Psoas muscle (tissue), 8 donors: ENCODE data around the gene PATE4. TPM values are rescaled to one million over a fixed set of nuclear protein-coding genes. Genes with fewer than 3 reads are reported as not detected.
"Not testable (repeated sequence)": the region's sequence is repeated elsewhere in the genome, so short reads cannot be mapped to it uniquely, and the experiment has no call there.

Experiments used
- ATAC-seq, 4 donors: fragments of 200-7000 bp; cut with Tn5 transposase; one replicate each; pipeline ENCODE4 v1.9.1; 2020; ENCODE audit warnings: moderate library complexity in 3 of 4, mild to moderate bottlenecking in 2 of 4
- DNase-seq, 2 donors: peaks; one replicate each; pipeline ENCODE4 v3.0.0-alpha.2; 2020
- H3K27ac ChIP-seq: fragments of 200-600 bp; one replicate; pipeline ENCODE4 v1.8.0; 2022
- H3K27me3 ChIP-seq, 3 donors: fragments of 200-600 bp in 1 of 3; one replicate each; pipeline versions ENCODE4 v1.6.1 to v1.8.0; 2013 to 2022; ENCODE audit warnings: low read length in 2 of 3, mild to moderate bottlenecking in 2 of 3, moderate library complexity in 1 of 3; ENCODE audit not compliant: insufficient read depth in 3 of 3
- H3K36me3 ChIP-seq, 2 donors: fragments of 200-600 bp in 1 of 2; one replicate each; pipeline versions ENCODE4 v1.6.1 to v1.8.0; 2013 to 2022; ENCODE audit warnings: low read depth in 1 of 2, mild to moderate bottlenecking in 1 of 2, moderate library complexity in 1 of 2; ENCODE audit not compliant: insufficient read depth in 1 of 2
- H3K4me1 ChIP-seq: fragments of 200-600 bp; one replicate; pipeline ENCODE4 v1.8.0; 2022
- H3K4me3 ChIP-seq: fragments of 200-600 bp; one replicate; pipeline ENCODE4 v1.8.0; 2022; ENCODE audit warnings: mild to moderate bottlenecking
- H3K9me3 ChIP-seq: fragments of 200-600 bp; one replicate; pipeline ENCODE4 v1.8.0; 2022
- CTCF ChIP-seq: fragments of 200-600 bp; IDR thresholded peaks from one replicate; pipeline ENCODE4 v1.8.0; 2022; ENCODE audit warnings: antibody characterized with exemption
- WGBS, 3 donors: extraction: QIAGEN DNeasy Blood & Tissue Kit; methylation state at CpG; one replicate each; pipeline versions ENCODE4 v1.1.6 to v1.1.7; 2013; 5-methylcytosine and 5-hydroxymethylcytosine counted together
- intact Hi-C, 2 donors: fragments of 100-400 bp; cut with DNase I; formaldehyde crosslinking; loops; one replicate each; pipeline versions ENCODE4 v1.11.0 to v1.14.2; 2022
- polyA plus RNA-seq, 3 donors: library from polyadenylated mRNA; stranded (reverse); fragments of 200-250 nt; gene quantifications; one replicate each; pipeline ENCODE4 v1.2.3, GENCODE V29; 2013
- total RNA-seq, 4 donors: library from RNA; stranded (reverse); fragmentation: NEBNext Ultra II Directional in 2 of 4; extraction: Animal tissue kit (Norgen Biotek cat#: 25700) in 2 of 4; gene quantifications; one replicate each; pipeline versions ENCODE4 v1.2.1 to v1.2.4, GENCODE V29; 2021 to 2023
- donor health status: healthy with polysubstance abuse.
- donor health status: DM: no; HTN: no; CAD: no; lungs with moderate emphysema.
- donor health status: Bipolar disorder and iron deficiency.
- donor health status: healthy.
- donor health status: DM: yes; HTN: yes; CAD: no.
- donor health status: DM: no; HTN: no; CAD: no.
- donor health status: DM: no; HTN: no; CAD: no.
- donor health status: DM: yes; HTN: yes; CAD: no.

PATE4 gene
- total and polyA plus RNA-seq, 7 donors = not detected

GRCh38 chr11:125846188-125846587, 13.1 kb downstream of the PATE4 start:
- Histone ChIP-seq H3K4me1 (no peaks in the 10 kb centered on the region), H3K27ac (no peak overlapping the region), H3K9me3 (peaks cover 9% of the 10 kb centered on the region), H3K27me3 (no peaks in the 10 kb centered on the region), H3K4me3 (no peak overlapping the region), H3K36me3 (no peaks in the 10 kb centered on the region)
- TF ChIP-seq CTCF = no peak
- ATAC-seq = no peak
- intact Hi-C loops = no loop called here
- DNase-seq = no peak

DNA sequence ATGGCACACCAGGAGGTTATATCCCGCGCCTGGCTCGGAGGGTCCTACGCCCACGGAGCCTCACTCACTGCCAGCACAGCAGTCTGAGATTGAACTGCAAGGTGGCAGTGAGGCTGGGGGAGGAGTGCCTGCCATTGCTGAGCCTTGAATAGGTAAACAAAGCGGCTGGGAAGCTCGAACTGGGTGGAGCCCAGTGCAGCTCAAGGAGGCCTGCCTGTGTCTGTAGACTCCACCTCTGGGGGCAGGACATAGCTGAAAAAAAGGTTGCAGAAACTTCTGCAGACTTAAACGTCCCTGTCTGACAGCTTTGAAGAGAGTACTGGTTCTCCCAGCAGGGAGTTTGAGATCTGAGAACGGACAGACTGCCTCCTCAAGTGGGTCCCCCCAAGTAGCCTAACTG, 24.6 kb downstream of the PATE4 start:
- intact Hi-C loops, ATAC-seq: not testable (repeated sequence)

DNA sequence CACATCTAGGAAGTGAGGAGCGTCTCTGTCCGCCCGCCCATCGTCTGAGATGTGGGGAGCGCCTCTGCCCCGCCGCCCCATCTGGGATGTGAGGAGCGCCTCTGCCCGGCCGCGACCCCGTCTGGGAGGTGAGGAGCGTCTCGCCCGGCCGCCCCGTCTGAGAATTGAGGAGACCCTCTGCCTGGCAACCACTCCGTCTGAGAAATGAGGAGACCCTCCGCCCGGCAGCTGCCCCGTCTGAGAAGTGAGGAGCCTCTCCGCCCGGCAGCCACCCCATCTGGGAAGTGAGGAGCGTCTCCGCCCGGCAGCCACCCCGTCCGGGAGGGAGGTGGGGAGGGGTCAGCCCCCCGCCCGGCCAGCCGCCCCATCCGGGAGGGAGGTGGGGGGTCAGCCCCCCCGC, 29.7 kb downstream of the PATE4 start:
- H3K36me3 ChIP-seq, H3K27ac ChIP-seq, H3K4me3 ChIP-seq, H3K9me3 ChIP-seq, intact Hi-C loops, DNase-seq, H3K4me1 ChIP-seq, ATAC-seq, H3K27me3 ChIP-seq: not testable (repeated sequence)
- WGBS, 3 donors = 95 to 96% (median 95%) methylated on average over 4 to 33 of the region's 33 CpGs

More for the DNA sequence above, 24.6 kb downstream of the PATE4 start:
- 81 to 87% (median 81%) methylated on average over 9 of the region's 9 CpGs for WGBS, 3 donors
- not testable (repeated sequence) for H3K9me3 ChIP-seq, H3K4me1 ChIP-seq, H3K27ac ChIP-seq, H3K27me3 ChIP-seq, H3K36me3 ChIP-seq, H3K4me3 ChIP-seq, DNase-seq

GRCh38 chr11:125865354-125865753, 32.2 kb downstream of the PATE4 start:
- H3K36me3 ChIP-seq, H3K27me3 ChIP-seq, H3K9me3 ChIP-seq, H3K27ac ChIP-seq, H3K4me1 ChIP-seq, DNase-seq, intact Hi-C loops, H3K4me3 ChIP-seq, ATAC-seq: not testable (repeated sequence)
- 92 to 95% (median 94%) methylated on average over 4 of the region's 4 CpGs for WGBS, 3 donors

- H3K27me3 ChIP-seq = no peaks in the 10 kb centered on the region
- H3K9me3 ChIP-seq = no peaks in the 10 kb centered on the region
- no peak overlapping the region for H3K4me3 ChIP-seq
- ATAC-seq = no peak
- no peak for TF ChIP-seq CTCF
- intact Hi-C loops = no loop called here
- 77 to 83% (median 81%) methylated on average over 2 of the region's 2 CpGs for WGBS, 3 donors
- DNase-seq = no peak
- no peaks in the 10 kb centered on the region for H3K4me1 ChIP-seq
- H3K36me3 ChIP-seq = no peaks in the 10 kb centered on the region
- H3K27ac ChIP-seq = no peak overlapping the region
These were observed 36.4 kb downstream of the PATE4 start for GRCh38 chr11:125869521-125869920.

DNA sequence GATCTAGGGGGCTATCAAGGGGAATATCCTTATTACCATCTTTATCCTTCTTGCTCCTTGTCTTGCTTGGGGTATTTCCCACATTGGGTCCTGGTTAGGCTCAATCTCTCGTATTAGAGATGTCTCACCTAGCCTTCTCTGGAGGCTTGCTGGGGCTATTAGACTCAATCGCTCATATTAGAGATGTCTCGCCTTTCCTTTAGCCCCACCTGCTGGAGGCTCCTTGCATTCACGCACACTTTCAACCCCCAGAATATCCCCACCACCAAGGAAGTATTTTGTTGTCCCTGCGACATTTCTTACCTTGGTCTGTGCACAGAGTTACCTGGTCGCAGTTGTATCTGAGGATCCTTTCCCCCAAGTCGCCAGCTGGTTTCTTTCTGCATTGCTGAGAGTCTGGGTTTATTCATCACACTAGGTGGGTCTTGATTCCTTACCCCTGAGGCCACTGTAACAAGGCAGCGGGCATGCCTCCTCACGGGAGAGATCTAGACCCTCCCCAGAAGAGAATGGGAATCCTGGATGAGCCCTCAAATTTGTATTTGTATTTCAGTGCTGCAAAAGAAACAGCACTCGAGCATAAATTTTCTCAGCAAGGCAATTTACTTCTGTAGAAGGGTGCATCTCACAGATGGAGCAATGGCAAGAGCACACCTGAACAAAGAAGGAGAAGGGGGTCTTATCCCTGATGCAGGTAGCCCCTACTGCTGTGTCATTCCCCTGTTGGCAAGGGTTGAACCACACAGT, 38.4 kb downstream of the PATE4 start:
- no peaks in the 10 kb centered on the region for H3K9me3 ChIP-seq
- DNase-seq (no peak), ATAC-seq (no peak)
- 73 to 77% (median 76%) methylated on average over 10 of the region's 10 CpGs for WGBS, 3 donors
- H3K4me1 ChIP-seq = no peaks in the 10 kb centered on the region
- no peaks in the 10 kb centered on the region for H3K27me3 ChIP-seq
- TF ChIP-seq CTCF = peak; percentile 16
- H3K36me3 ChIP-seq = no peaks in the 10 kb centered on the region
- intact Hi-C loops = loop anchor here (5.0 to 10.0 kb wide), 3 partner anchors 244 to 1207 kb away; partner anchors contain the start of genes CCDC15 (in 1 of the 2) and CHEK1 (in 1 of the 2)
- no peak overlapping the region for H3K27ac ChIP-seq
- no peak overlapping the region for H3K4me3 ChIP-seq
